ENCODE results near the gene KIAA0232.

DNA sequence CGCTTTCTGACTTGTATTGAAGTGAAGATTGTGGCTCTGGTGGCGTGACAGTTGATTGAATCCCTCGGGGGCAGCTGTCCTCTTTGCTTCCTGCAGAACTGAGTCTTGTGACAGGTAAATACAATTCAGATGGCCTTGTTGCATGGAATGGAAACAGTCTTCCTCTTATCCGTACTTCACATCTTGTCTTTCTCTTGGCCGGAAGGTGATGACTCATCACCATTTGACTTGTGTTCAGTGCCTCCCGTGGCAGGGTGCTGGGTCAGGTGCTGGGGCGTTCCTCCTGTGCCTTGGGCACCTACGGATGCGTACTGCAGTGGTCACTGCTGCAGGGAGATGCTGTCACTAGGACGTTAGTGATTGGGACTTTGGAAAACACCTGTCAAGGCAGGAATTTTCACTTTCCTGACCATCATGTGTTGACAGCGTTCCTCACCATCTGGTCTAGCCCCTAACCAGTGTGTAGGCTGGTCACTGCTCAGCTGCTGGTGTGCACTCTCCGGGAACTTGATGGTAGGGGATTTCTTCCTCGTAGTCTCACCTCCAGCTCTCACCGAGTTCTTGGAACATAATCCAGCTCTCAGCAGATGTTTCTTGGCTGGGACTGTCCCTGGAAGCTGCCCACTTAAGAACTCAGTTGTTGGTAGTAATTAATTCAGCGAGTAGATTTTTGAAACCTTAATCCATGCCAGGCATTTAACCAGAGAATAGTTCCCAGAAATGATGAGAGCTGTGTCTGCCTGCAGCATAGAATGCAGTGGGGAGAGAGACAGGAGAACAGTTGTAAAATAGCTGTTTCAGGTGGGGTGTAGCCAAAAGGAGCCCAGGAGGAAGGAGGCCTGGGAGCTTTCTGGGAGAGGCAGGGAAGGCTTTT lies 134.3 kb downstream of the KIAA0232 start:
- TF ChIP-seq, protein P1, sequence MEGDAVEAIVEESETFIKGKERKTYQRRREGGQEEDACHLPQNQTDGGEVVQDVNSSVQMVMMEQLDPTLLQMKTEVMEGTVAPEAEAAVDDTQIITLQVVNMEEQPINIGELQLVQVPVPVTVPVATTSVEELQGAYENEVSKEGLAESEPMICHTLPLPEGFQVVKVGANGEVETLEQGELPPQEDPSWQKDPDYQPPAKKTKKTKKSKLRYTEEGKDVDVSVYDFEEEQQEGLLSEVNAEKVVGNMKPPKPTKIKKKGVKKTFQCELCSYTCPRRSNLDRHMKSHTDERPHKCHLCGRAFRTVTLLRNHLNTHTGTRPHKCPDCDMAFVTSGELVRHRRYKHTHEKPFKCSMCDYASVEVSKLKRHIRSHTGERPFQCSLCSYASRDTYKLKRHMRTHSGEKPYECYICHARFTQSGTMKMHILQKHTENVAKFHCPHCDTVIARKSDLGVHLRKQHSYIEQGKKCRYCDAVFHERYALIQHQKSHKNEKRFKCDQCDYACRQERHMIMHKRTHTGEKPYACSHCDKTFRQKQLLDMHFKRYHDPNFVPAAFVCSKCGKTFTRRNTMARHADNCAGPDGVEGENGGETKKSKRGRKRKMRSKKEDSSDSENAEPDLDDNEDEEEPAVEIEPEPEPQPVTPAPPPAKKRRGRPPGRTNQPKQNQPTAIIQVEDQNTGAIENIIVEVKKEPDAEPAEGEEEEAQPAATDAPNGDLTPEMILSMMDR (IDR thresholded peaks at IDR 0.05) = no peak
- TF ChIP-seq POLR2A (IDR thresholded peaks at IDR 0.05) = peak in 1 of 2 donors; percentile 31
